Smooth muscle cell (in vitro differentiated cells): ENCODE results near the gene ZNF516. TPM values are rescaled to one million over a fixed set of nuclear protein-coding genes. Genes with fewer than 3 reads are reported as not detected.
A peak's percentile ranks its signal among the peaks of the same experiment; 100 is the strongest.

Experiments used
- DNase-seq: peaks from one replicate; lab custom pipeline; 2025; ENCODE audit not compliant: unreplicated experiment; lab: John Stamatoyannopoulos, UW
- H2AFZ ChIP-seq: fragments of 200-600 bp; sonication (generic); 2 replicates; pipeline ENCODE4 v1.6.0; 2016; ENCODE audit warnings: antibody characterized with exemption, low read depth, mild to moderate bottlenecking
- H3F3A ChIP-seq: fragments of 200-600 bp; sonication (generic); 2 replicates; pipeline ENCODE4 v1.6.0; 2017; ENCODE audit warnings: antibody characterized with exemption, low read depth
- H3K27ac ChIP-seq: fragments of 200-600 bp; sonication (generic); 2 replicates; pipeline ENCODE4 v1.5.1; 2016; ENCODE audit warnings: low read depth, mild to moderate bottlenecking
- H3K27me3 ChIP-seq: fragments of 200-600 bp; sonication (generic); 2 replicates; pipeline ENCODE4 v1.6.1; 2016; ENCODE audit warnings: low read depth, mild to moderate bottlenecking
- H3K36me3 ChIP-seq: fragments of 200-600 bp; sonication (generic); 2 replicates; pipeline ENCODE4 v1.5.1; 2016; ENCODE audit warnings: low read depth
- H3K4me1 ChIP-seq: fragments of 200-600 bp; sonication (generic); 2 replicates; pipeline ENCODE4 v1.5.1; 2016; ENCODE audit warnings: low read depth
- H3K4me2 ChIP-seq: fragments of 200-600 bp; sonication (generic); 2 replicates; pipeline ENCODE4 v1.6.0; 2016; ENCODE audit warnings: mild to moderate bottlenecking
- H3K4me3 ChIP-seq: fragments of 200-600 bp; sonication (generic); 2 replicates; pipeline ENCODE4 v1.5.1; 2016; ENCODE audit warnings: mild to moderate bottlenecking
- H3K79me2 ChIP-seq: fragments of 200-600 bp; sonication (generic); 2 replicates; pipeline ENCODE4 v1.6.0; 2016; ENCODE audit warnings: low read depth, mild to moderate bottlenecking
- H3K9ac ChIP-seq: fragments of 200-600 bp; sonication (generic); 2 replicates; pipeline ENCODE4 v1.6.0; 2016; ENCODE audit warnings: low read depth
- H3K9me3 ChIP-seq: fragments of 200-600 bp; sonication (generic); replicated peaks from 2 replicates; pipeline ENCODE4 v1.5.1; 2016; ENCODE audit warnings: low read depth
- H4K20me1 ChIP-seq: fragments of 200-600 bp; sonication (generic); 2 replicates; pipeline ENCODE4 v1.6.0; 2016; ENCODE audit warnings: low read depth
- WGBS: methylation state at CpG from one replicate; pipeline ENCODE4 v1.1.7; 2016; ENCODE audit warnings: low lambda C conversion rate; 5-methylcytosine and 5-hydroxymethylcytosine counted together
- polyA plus RNA-seq: library from polyadenylated mRNA; unstranded; fragments of >200 nt; fragmentation: Nextera tagmentation; extraction: Ambion mirVana; gene quantifications from 2 replicates; pipeline ENCODE4 v1.2.1, GENCODE V29; 2016
- total RNA-seq: library from RNA; depleted of rRNA; stranded (reverse); fragments of >200 nt; gene quantifications from 2 replicates; pipeline ENCODE4 v1.2.3, GENCODE V29; 2014
- TF ChIP-seq, protein P1 (sequence below): fragments of 200-600 bp; sonication (generic); IDR thresholded peaks from 2 replicates; pipeline ENCODE4 v1.5.1; 2017; ENCODE audit warnings: borderline replicate concordance, mild to moderate bottlenecking, antibody characterized with exemption; ENCODE audit not compliant: insufficient read depth, poor library complexity, severe bottlenecking

The ZNF516 gene
- total and polyA plus RNA-seq, 2 experiments from 2014 or later, result 15.6 to 24.2 TPM

DNA sequence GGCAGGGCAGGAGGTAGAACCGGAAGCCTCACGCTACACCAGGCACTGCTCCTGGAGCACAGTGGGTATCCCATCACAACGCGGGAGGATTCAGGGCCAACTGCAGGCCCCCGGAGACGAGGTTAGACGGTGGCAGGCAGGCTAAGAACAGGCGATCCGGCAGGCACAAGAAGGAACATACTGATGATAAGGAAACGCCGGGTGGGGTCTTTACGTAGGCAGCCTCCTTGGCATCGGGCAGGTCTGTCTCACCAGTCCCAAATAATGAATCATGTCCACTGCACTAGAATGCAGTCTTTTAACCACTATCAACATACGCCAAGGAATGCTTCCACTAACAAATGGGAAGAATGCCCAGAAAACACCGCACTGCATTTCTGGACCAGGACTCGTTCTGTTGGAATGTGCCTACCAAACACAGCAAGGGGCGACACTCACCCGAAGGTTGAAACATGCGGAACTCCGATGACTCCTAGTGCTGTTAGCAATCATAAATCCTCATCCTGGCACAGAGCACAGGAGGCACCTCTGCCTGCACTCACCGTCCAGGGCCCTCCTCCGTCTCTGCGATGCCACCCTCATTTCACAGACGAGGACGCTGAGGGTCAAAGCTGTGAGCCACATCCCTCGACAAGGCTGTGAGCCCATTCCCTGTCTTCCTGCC is 35.2 kb downstream of the ZNF516 start:
- TF ChIP-seq, protein P1, sequence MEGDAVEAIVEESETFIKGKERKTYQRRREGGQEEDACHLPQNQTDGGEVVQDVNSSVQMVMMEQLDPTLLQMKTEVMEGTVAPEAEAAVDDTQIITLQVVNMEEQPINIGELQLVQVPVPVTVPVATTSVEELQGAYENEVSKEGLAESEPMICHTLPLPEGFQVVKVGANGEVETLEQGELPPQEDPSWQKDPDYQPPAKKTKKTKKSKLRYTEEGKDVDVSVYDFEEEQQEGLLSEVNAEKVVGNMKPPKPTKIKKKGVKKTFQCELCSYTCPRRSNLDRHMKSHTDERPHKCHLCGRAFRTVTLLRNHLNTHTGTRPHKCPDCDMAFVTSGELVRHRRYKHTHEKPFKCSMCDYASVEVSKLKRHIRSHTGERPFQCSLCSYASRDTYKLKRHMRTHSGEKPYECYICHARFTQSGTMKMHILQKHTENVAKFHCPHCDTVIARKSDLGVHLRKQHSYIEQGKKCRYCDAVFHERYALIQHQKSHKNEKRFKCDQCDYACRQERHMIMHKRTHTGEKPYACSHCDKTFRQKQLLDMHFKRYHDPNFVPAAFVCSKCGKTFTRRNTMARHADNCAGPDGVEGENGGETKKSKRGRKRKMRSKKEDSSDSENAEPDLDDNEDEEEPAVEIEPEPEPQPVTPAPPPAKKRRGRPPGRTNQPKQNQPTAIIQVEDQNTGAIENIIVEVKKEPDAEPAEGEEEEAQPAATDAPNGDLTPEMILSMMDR, result no peak
- H3K9ac ChIP-seq, result no peak overlapping the region
- peaks cover 78% of the 10 kb centered on the region for H3K79me2 ChIP-seq
- peaks cover 28% of the 10 kb centered on the region for H3K4me1 ChIP-seq
- H3K4me3 ChIP-seq, result no peak overlapping the region
- H3K4me2 ChIP-seq, result peak overlapping the region; percentile 43
- peaks cover 100% of the 10 kb centered on the region for H4K20me1 ChIP-seq
- no peaks in the 10 kb centered on the region for H3K27me3 ChIP-seq
- WGBS, result 68% methylated on average over 26 of the region's 26 CpGs
- peak overlapping the region; percentile 68 for H3K27ac ChIP-seq
- peaks cover 22% of the 10 kb centered on the region for H3F3A ChIP-seq
- no peak for DNase-seq
- no peaks in the 10 kb centered on the region for H3K9me3 ChIP-seq
- no peaks in the 10 kb centered on the region for H3K36me3 ChIP-seq
- no peak overlapping the region for H2AFZ ChIP-seq

DNA sequence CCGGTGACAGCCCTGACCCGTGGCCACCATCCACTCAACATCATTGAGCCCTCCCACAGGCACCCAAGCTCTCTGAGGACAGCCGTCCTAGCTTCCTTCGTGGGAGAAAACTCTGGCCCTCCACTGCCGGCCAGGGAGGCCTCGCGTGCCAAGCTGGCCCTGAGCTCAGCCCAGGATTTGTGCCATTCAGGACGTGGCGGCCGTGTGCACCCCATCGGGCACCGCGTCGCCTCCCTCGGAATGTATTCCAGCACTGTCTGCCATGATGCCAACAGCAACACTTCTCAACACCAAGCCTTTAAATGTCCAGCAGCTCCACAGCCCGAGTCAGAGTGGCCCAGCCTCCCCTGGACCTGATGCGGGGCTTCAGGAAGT is 35.7 kb downstream of the ZNF516 start:
- peaks cover 27% of the 10 kb centered on the region for H3F3A ChIP-seq
- WGBS, result 98% methylated on average over 17 of the region's 17 CpGs
- no peaks in the 10 kb centered on the region for H3K36me3 ChIP-seq
- peaks cover 34% of the 10 kb centered on the region for H3K4me1 ChIP-seq
- H3K27ac ChIP-seq, result peak overlapping the region; percentile 68
- no peaks in the 10 kb centered on the region for H3K27me3 ChIP-seq
- peaks cover 100% of the 10 kb centered on the region for H4K20me1 ChIP-seq
- no peak overlapping the region for H3K4me3 ChIP-seq
- peak overlapping the region; percentile 7 for H3K4me2 ChIP-seq
- DNase-seq, result no peak
- no peak overlapping the region for H3K9ac ChIP-seq
- no peaks in the 10 kb centered on the region for H3K9me3 ChIP-seq
- H2AFZ ChIP-seq, result no peak overlapping the region
- peaks cover 77% of the 10 kb centered on the region for H3K79me2 ChIP-seq
- TF ChIP-seq, protein P1, result no peak

DNA sequence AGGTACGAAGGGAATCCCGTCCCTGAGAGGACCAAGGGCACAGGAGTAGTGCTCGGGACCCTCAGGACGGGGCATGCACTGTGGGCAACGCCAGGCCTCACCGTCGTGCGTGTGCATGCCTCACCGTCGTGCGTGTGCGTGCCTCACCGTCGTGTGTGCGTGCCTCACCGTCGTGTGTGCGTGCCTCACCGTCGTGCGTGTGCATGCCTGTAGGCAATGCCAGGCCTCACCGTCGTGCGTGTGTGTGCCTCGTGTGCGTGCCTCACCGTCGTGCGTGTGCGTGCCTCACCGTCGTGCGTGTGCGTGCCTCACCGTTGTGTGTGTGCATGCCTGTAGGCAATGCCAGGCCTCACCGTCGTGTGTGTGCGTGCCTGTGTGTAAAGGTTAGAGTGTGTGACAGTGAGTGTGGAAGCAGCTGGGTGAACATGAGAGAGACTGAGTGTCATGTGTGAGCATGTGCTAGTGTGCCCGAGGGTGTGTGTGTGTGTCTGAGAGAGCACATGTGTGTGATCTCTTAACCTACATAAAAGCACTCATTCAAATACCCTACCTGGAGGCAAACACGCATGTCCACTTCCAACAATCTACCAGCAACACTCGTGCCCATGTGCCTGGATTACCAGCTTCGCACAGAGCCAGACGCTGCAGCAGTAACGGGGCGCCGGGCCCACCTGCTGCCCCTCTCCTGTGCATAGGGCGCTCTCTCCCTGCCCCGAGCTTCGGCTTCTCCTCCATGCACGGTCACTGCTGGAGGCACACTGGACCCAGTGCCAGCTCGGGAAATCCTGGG is 36.3 kb downstream of the ZNF516 start:
- H3K4me1 ChIP-seq, result peaks cover 39% of the 10 kb centered on the region
- no peak overlapping the region for H3K4me3 ChIP-seq
- H2AFZ ChIP-seq, result no peak overlapping the region
- DNase-seq, result no peak
- H3K9ac ChIP-seq, result no peak overlapping the region
- H3F3A ChIP-seq, result peaks cover 33% of the 10 kb centered on the region
- no peaks in the 10 kb centered on the region for H3K27me3 ChIP-seq
- peaks cover 77% of the 10 kb centered on the region for H3K79me2 ChIP-seq
- no peaks in the 10 kb centered on the region for H3K9me3 ChIP-seq
- H3K36me3 ChIP-seq, result no peaks in the 10 kb centered on the region
- peak overlapping the region; percentile 68 for H3K27ac ChIP-seq
- no peak overlapping the region for H3K4me2 ChIP-seq
- 99% methylated on average over 49 of the region's 51 CpGs for WGBS
- TF ChIP-seq, protein P1, result no peak
- peaks cover 100% of the 10 kb centered on the region for H4K20me1 ChIP-seq
